Keratinocyte (primary cell): Measurements from ENCODE around the gene CECR2. TPM values are rescaled to one million over a fixed set of nuclear protein-coding genes. Genes with fewer than 3 reads are reported as not detected.

ENCODE experiments used
- DNase-seq: peaks from one replicate; pipeline ENCODE4 v3.0.0-alpha.2; 2011; ENCODE audit warnings: low read depth, missing footprints, low spot score
- FAIRE-seq: peaks from 2 replicates; lab custom pipeline; 2011; peaks lifted over from hg19 to GRCh38; lab: Jason Lieb, UNC
- H2AFZ ChIP-seq: 2 replicates; pipeline ENCODE4 v1.6.0; 2012; ENCODE audit warnings: low read length, control low read depth, inconsistent platforms; ENCODE audit not compliant: control insufficient read depth
- H3K27ac ChIP-seq: 2 replicates; pipeline ENCODE4 v1.5.1; 2011; ENCODE audit warnings: low read length; ENCODE audit not compliant: control insufficient read depth, insufficient read depth
- H3K27me3 ChIP-seq: 3 replicates; pipeline ENCODE4 v1.6.0; 2011; ENCODE audit warnings: low read length; ENCODE audit not compliant: control insufficient read depth, insufficient read depth; ENCODE audit errors: extremely low read depth
- H3K36me3 ChIP-seq, 2 experiments: 2 replicates in 1 of 2; 3 replicates in 1 of 2; pipeline ENCODE4 v1.5.1; 2011; ENCODE audit warnings: low read length in 2 of 2, mild to moderate bottlenecking in 1 of 2; ENCODE audit not compliant: control insufficient read depth in 2 of 2, insufficient read depth in 2 of 2; ENCODE audit errors: extremely low read depth in 1 of 2
- H3K4me1 ChIP-seq: 3 replicates; pipeline ENCODE4 v1.5.1; 2011; ENCODE audit warnings: low read length; ENCODE audit not compliant: control insufficient read depth, insufficient read depth; ENCODE audit errors: extremely low read depth
- H3K4me2 ChIP-seq: 3 replicates; pipeline ENCODE4 v1.6.0; 2011; ENCODE audit warnings: low read depth, low read length; ENCODE audit not compliant: control insufficient read depth, insufficient read depth; ENCODE audit errors: extremely low read depth
- H3K4me3 ChIP-seq, 3 experiments: fragments of 200-600 bp in 1 of 3; sonication (generic) in 1 of 3; 2 replicates in 2 of 3; 3 replicates in 1 of 3; pipeline ENCODE4 v1.5.1; 2011 to 2016; ENCODE audit warnings: low read length in 3 of 3, mild to moderate bottlenecking in 3 of 3, control low read depth in 2 of 3, inconsistent platforms in 1 of 3, low read depth in 1 of 3, mixed read lengths in 1 of 3, mixed run types in 1 of 3, moderate library complexity in 1 of 3; ENCODE audit not compliant: control insufficient read depth in 2 of 3, insufficient read depth in 2 of 3; ENCODE audit errors: extremely low read depth in 1 of 3
- H3K79me2 ChIP-seq: 2 replicates; pipeline ENCODE4 v1.6.0; 2012; ENCODE audit warnings: low read length; ENCODE audit not compliant: control insufficient read depth, insufficient read depth
- H3K9ac ChIP-seq: 3 replicates; pipeline ENCODE4 v1.6.0; 2011; ENCODE audit warnings: low read length; ENCODE audit not compliant: control insufficient read depth, insufficient read depth; ENCODE audit errors: extremely low read depth
- H3K9me1 ChIP-seq: 3 replicates; pipeline ENCODE4 v1.6.0; 2011; ENCODE audit warnings: low read length; ENCODE audit not compliant: control insufficient read depth, insufficient read depth; ENCODE audit errors: extremely low read depth
- H3K9me3 ChIP-seq: 2 replicates; pipeline ENCODE4 v1.5.1; 2012; ENCODE audit warnings: low read depth, low read length; ENCODE audit not compliant: control insufficient read depth
- H4K20me1 ChIP-seq: 3 replicates; pipeline ENCODE4 v1.6.0; 2011; ENCODE audit warnings: low read length; ENCODE audit not compliant: control insufficient read depth, insufficient read depth; ENCODE audit errors: extremely low read depth
- EZH2 ChIP-seq: IDR thresholded peaks from one replicate; pipeline ENCODE4 v1.6.1; 2012; ENCODE audit warnings: inconsistent platforms, mild to moderate bottlenecking, low read length, moderate library complexity
- dilution Hi-C: fragments of 300-500 bp; cut with MboI; formaldehyde crosslinking; loops from one replicate; pipeline ENCODE4 v1.7.0; 2020; ENCODE audit warnings: low sequenced_read_pairs; ENCODE audit not compliant: extremely low pct_ligation_motif_present
- polyA plus RNA-seq, 5 experiments: library from polyadenylated mRNA; depleted of rRNA in 3 of 5; stranded (reverse) in 3 of 5; stranded (forward) in 1 of 5; unstranded in 1 of 5; fragments of >200 nt; gene quantifications; 1 replicate in 1 of 5; 2 replicates in 3 of 5; 3 replicates in 1 of 5; pipeline versions ENCODE4 v1.2.1 to v1.2.3, GENCODE V29; 2011 to 2012; ENCODE audit warnings: missing spikeins in 2 of 5, low read depth in 1 of 5, low replicate concordance in 1 of 5
- TF ChIP-seq, protein P1 (sequence below), 3 experiments: IDR thresholded peaks in 1 of 3; conservative IDR thresholded peaks in 1 of 3; optimal IDR thresholded peaks in 1 of 3; 2 replicates in 2 of 3; 3 replicates in 1 of 3; pipeline versions ENCODE3 to v1.5.1; 2011; ENCODE audit warnings: low read length in 3 of 3, mild to moderate bottlenecking in 3 of 3, moderate library complexity in 2 of 3, control low read depth in 1 of 3, inconsistent platforms in 1 of 3; ENCODE audit not compliant: insufficient read depth in 2 of 3; ENCODE audit errors: extremely low read depth in 1 of 3

CECR2 gene
- polyA plus RNA-seq, 1 donor (not counting 4 experiments of a cell fraction or from before 2014, with no cell fraction given): not detected

DNA sequence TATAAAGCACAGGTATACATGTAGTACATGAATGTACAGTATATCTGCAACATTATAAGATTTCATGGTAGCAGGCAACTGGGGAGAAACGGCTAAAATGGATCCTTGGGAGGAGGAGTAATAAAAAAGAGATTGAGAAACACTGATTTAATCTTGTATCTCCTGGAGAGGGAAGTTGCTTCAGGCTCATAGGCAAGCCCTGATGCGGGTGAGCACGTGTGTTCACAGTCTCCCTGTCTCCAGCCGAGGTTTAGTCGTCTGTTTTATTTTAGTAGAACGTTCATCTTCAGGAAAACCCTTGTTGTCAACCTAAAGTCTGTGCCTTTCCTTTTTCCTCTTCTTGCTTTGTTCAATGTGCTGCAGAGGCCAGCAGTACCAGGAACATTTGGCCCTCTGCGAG is 172.2 kb downstream of the CECR2 start:
- Histone ChIP-seq H3K9me1 (no peaks in the 10 kb centered on the region), H2AFZ (peak overlapping the region; percentile 78), H3K79me2 (no peaks in the 10 kb centered on the region), H3K4me3 (no peak overlapping the region), H3K36me3 (no peaks in the 10 kb centered on the region), H3K9ac (no peak overlapping the region), H3K9me3 (no peaks in the 10 kb centered on the region), H4K20me1 (no peaks in the 10 kb centered on the region), H3K27me3 (peaks cover 3% of the 10 kb centered on the region), H3K4me1 (no peaks in the 10 kb centered on the region), H3K4me2 (no peak overlapping the region), H3K27ac (no peak overlapping the region)
- no peak for FAIRE-seq
- TF ChIP-seq, protein P1, sequence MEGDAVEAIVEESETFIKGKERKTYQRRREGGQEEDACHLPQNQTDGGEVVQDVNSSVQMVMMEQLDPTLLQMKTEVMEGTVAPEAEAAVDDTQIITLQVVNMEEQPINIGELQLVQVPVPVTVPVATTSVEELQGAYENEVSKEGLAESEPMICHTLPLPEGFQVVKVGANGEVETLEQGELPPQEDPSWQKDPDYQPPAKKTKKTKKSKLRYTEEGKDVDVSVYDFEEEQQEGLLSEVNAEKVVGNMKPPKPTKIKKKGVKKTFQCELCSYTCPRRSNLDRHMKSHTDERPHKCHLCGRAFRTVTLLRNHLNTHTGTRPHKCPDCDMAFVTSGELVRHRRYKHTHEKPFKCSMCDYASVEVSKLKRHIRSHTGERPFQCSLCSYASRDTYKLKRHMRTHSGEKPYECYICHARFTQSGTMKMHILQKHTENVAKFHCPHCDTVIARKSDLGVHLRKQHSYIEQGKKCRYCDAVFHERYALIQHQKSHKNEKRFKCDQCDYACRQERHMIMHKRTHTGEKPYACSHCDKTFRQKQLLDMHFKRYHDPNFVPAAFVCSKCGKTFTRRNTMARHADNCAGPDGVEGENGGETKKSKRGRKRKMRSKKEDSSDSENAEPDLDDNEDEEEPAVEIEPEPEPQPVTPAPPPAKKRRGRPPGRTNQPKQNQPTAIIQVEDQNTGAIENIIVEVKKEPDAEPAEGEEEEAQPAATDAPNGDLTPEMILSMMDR (optimal IDR thresholded peaks at IDR 0.05 in 1 of 3, IDR thresholded peaks at IDR 0.05 in 1 of 3, conservative IDR thresholded peaks at IDR 0.05 in 1 of 3; ENCODE audit: extremely low read depth in 1 of 3, insufficient read depth in 2 of 3, low read length in 3 of 3): no peak
- TF ChIP-seq EZH2: no peak
- dilution Hi-C loops: no loop called here
- no peak for DNase-seq

GRCh38 chr22:17542452-17542851 is 173.2 kb downstream of the CECR2 start:
- Histone ChIP-seq H3K9me3 (no peaks in the 10 kb centered on the region), H3K4me3 (no peak overlapping the region), H3K27ac (no peak overlapping the region), H2AFZ (no peak overlapping the region), H3K27me3 (no peaks in the 10 kb centered on the region), H4K20me1 (no peaks in the 10 kb centered on the region), H3K79me2 (no peaks in the 10 kb centered on the region), H3K36me3 (no peaks in the 10 kb centered on the region), H3K9me1 (no peaks in the 10 kb centered on the region), H3K9ac (no peak overlapping the region), H3K4me1 (no peaks in the 10 kb centered on the region), H3K4me2 (no peak overlapping the region)
- DNase-seq (no peak), FAIRE-seq (no peak)
- TF ChIP-seq, protein P1 (optimal IDR thresholded peaks at IDR 0.05 in 1 of 3, IDR thresholded peaks at IDR 0.05 in 1 of 3, conservative IDR thresholded peaks at IDR 0.05 in 1 of 3; ENCODE audit: extremely low read depth in 1 of 3, insufficient read depth in 2 of 3, low read length in 3 of 3): no peak
- TF ChIP-seq EZH2: no peak
- dilution Hi-C loops: no loop called here
